SK-N-SH treated with all-trans-retinoic acid at 6 μM for 48 hours (cell line): ENCODE measurements around the gene BUD13.

Experiments
- ARNTL ChIP-seq: fragments of 450-650 bp; formaldehyde crosslinking; IDR thresholded peaks from 2 replicates; pipeline ENCODE4 v1.5.0; 2020; ENCODE audit warnings: low read depth, mild to moderate bottlenecking, moderate library complexity, borderline replicate concordance
- GLIS3 ChIP-seq: fragments of 250-450 bp; sonication (Bioruptor Pico); IDR thresholded peaks from 2 replicates; pipeline ENCODE4 v1.5.0; 2020; ENCODE audit warnings: mild to moderate bottlenecking, moderate library complexity
- ISL1 ChIP-seq: fragments of 250-450 bp; sonication (Bioruptor Pico); IDR thresholded peaks from 2 replicates; pipeline ENCODE4 v2.1.2; 2022; ENCODE audit warnings: mild to moderate bottlenecking, moderate library complexity
- OSR1 ChIP-seq: fragments of 250-450 bp; sonication (Bioruptor Pico); IDR thresholded peaks from 2 replicates; pipeline ENCODE4 v1.8.0; 2022; ENCODE audit warnings: moderate library complexity, mild to moderate bottlenecking, inconsistent platforms
- RARB ChIP-seq: fragments of 250-450 bp; sonication (Bioruptor Pico); IDR thresholded peaks from 2 replicates; pipeline ENCODE4 v1.8.0; 2021; ENCODE audit warnings: mild to moderate bottlenecking, moderate library complexity
- SNAI2 ChIP-seq: fragments of 250-450 bp; sonication (Bioruptor Pico); IDR thresholded peaks from 2 replicates; pipeline ENCODE4 v1.5.0; 2020; ENCODE audit warnings: mild to moderate bottlenecking, moderate library complexity
- TOX ChIP-seq: fragments of 250-450 bp; sonication (Bioruptor Pico); IDR thresholded peaks from 2 replicates; pipeline ENCODE4 v1.8.0; 2021; ENCODE audit warnings: mild to moderate bottlenecking, moderate library complexity, borderline replicate concordance
- TSHZ2 ChIP-seq: fragments of 250-450 bp; sonication (Bioruptor Pico); IDR thresholded peaks from 2 replicates; pipeline ENCODE4 v1.5.0; 2020; ENCODE audit warnings: mild to moderate bottlenecking, moderate library complexity
- ZFP3 ChIP-seq: fragments of 250-450 bp; sonication (Bioruptor Pico); IDR thresholded peaks from 2 replicates; pipeline ENCODE4 v1.5.0; 2020; ENCODE audit warnings: mild to moderate bottlenecking, moderate library complexity
- ZNF565 ChIP-seq: fragments of 450-650 bp; formaldehyde crosslinking; conservative IDR thresholded peaks from 2 replicates; pipeline ENCODE4 v1.5.0; 2020; ENCODE audit warnings: low read depth, mild to moderate bottlenecking, moderate library complexity
- ZNF8 ChIP-seq: fragments of 450-650 bp; formaldehyde crosslinking; IDR thresholded peaks from 2 replicates; pipeline ENCODE4 v1.5.0; 2020; ENCODE audit warnings: mild to moderate bottlenecking, moderate library complexity
- TF ChIP-seq, protein P1 (sequence below): fragments of 250-450 bp; sonication (Bioruptor Pico); IDR thresholded peaks from 2 replicates; pipeline ENCODE4 v1.8.0; 2021; ENCODE audit warnings: low read depth, mild to moderate bottlenecking, moderate library complexity, borderline replicate concordance
- TF ChIP-seq, protein P2 (sequence below): fragments of 250-450 bp; sonication (Bioruptor Pico); IDR thresholded peaks from 2 replicates; pipeline ENCODE4 v1.8.0; 2020; ENCODE audit warnings: mild to moderate bottlenecking, moderate library complexity, borderline replicate concordance
- TF ChIP-seq, protein P3 (sequence below): fragments of 250-450 bp; sonication (Bioruptor Pico); IDR thresholded peaks from 2 replicates; pipeline ENCODE4 v1.5.1; 2020; ENCODE audit warnings: low read depth, mild to moderate bottlenecking, moderate library complexity

GRCh38 chr11:116790167-116791001, 17.6 kb upstream of the BUD13 start:
- TF ChIP-seq ZNF565, result no peak
- no peak for TF ChIP-seq TSHZ2 (CRISPR knock-in tag)
- TF ChIP-seq ARNTL (CRISPR knock-in tag), result no peak
- no peak for TF ChIP-seq ZNF8 (CRISPR knock-in tag)
- TF ChIP-seq, protein P1, sequence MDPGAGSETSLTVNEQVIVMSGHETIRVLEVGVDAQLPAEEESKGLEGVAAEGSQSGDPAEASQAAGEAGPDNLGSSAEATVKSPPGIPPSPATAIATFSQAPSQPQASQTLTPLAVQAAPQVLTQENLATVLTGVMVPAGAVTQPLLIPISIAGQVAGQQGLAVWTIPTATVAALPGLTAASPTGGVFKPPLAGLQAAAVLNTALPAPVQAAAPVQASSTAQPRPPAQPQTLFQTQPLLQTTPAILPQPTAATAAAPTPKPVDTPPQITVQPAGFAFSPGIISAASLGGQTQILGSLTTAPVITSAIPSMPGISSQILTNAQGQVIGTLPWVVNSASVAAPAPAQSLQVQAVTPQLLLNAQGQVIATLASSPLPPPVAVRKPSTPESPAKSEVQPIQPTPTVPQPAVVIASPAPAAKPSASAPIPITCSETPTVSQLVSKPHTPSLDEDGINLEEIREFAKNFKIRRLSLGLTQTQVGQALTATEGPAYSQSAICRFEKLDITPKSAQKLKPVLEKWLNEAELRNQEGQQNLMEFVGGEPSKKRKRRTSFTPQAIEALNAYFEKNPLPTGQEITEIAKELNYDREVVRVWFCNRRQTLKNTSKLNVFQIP (CRISPR knock-in tag), result no peak
- TF ChIP-seq, protein P2, sequence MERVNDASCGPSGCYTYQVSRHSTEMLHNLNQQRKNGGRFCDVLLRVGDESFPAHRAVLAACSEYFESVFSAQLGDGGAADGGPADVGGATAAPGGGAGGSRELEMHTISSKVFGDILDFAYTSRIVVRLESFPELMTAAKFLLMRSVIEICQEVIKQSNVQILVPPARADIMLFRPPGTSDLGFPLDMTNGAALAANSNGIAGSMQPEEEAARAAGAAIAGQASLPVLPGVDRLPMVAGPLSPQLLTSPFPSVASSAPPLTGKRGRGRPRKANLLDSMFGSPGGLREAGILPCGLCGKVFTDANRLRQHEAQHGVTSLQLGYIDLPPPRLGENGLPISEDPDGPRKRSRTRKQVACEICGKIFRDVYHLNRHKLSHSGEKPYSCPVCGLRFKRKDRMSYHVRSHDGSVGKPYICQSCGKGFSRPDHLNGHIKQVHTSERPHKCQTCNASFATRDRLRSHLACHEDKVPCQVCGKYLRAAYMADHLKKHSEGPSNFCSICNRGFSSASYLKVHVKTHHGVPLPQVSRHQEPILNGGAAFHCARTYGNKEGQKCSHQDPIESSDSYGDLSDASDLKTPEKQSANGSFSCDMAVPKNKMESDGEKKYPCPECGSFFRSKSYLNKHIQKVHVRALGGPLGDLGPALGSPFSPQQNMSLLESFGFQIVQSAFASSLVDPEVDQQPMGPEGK (CRISPR knock-in tag), result no peak
- TF ChIP-seq ZFP3 (CRISPR knock-in tag), result no peak
- no peak for TF ChIP-seq ISL1 (CRISPR knock-in tag)
- TF ChIP-seq, protein P3, sequence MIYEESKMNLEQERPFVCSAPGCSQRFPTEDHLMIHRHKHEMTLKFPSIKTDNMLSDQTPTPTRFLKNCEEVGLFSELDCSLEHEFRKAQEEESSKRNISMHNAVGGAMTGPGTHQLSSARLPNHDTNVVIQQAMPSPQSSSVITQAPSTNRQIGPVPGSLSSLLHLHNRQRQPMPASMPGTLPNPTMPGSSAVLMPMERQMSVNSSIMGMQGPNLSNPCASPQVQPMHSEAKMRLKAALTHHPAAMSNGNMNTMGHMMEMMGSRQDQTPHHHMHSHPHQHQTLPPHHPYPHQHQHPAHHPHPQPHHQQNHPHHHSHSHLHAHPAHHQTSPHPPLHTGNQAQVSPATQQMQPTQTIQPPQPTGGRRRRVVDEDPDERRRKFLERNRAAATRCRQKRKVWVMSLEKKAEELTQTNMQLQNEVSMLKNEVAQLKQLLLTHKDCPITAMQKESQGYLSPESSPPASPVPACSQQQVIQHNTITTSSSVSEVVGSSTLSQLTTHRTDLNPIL, result no peak
- TF ChIP-seq TOX (CRISPR knock-in tag), result no peak
- no peak for TF ChIP-seq SNAI2
- TF ChIP-seq OSR1 (CRISPR knock-in tag), result no peak
- TF ChIP-seq RARB (CRISPR knock-in tag), result no peak
- no peak for TF ChIP-seq GLIS3
